Measurements from ENCODE around the gene DYNLT2.
"Not testable (repeated sequence)": the region's sequence is repeated elsewhere in the genome, so short reads cannot be mapped to it uniquely, and the experiment has no call there.

Gene DYNLT2

GRCh38 chr6:169783401-169783800 is 32.0 kb upstream of the DYNLT2 start:
- no peak for DNase-seq

GRCh38 chr6:169782966-169783365 is 31.6 kb upstream of the DYNLT2 start:
- DNase-seq: no peak

- no peak for DNase-seq
These were observed 29.3 kb upstream of the DYNLT2 start for GRCh38 chr6:169780571-169781091.

GRCh38 chr6:169779896-169780295 is 28.5 kb upstream of the DYNLT2 start:
- DNase-seq: no peak

- DNase-seq: no peak
These were observed 27.9 kb upstream of the DYNLT2 start for GRCh38 chr6:169779092-169779815.

GRCh38 chr6:169778646-169779045 is 27.3 kb upstream of the DYNLT2 start:
- DNase-seq: no peak

GRCh38 chr6:169777896-169778295 is 26.5 kb upstream of the DYNLT2 start:
- no peak for DNase-seq

GRCh38 chr6:169776379-169776778 is 25.0 kb upstream of the DYNLT2 start:
- DNase-seq: no peak

GRCh38 chr6:169775321-169775720 is 23.9 kb upstream of the DYNLT2 start:
- no peak for DNase-seq

GRCh38 chr6:169774347-169774746 is 23.0 kb upstream of the DYNLT2 start:
- DNase-seq: no peak

GRCh38 chr6:169766921-169767736 is 15.8 kb upstream of the DYNLT2 start:
- no peak for DNase-seq

- DNase-seq: no peak
These were observed 14.9 kb upstream of the DYNLT2 start for GRCh38 chr6:169766232-169766631.

- DNase-seq: not testable (repeated sequence)
These were observed 14.4 kb upstream of the DYNLT2 start for GRCh38 chr6:169765789-169766188.

- DNase-seq: no peak
These were observed 12.5 kb upstream of the DYNLT2 start for GRCh38 chr6:169763881-169764280.

- DNase-seq: no peak
These were observed 11.9 kb upstream of the DYNLT2 start for GRCh38 chr6:169763308-169763707.

GRCh38 chr6:169755162-169755561 is 3.8 kb upstream of the DYNLT2 start:
- no peak for DNase-seq

- DNase-seq: no peak
These were observed 777 bp upstream of the DYNLT2 start for GRCh38 chr6:169752074-169752623.

- DNase-seq: no peak
These were observed 4.8 kb downstream of the DYNLT2 start for GRCh38 chr6:169746556-169746955.

GRCh38 chr6:169745405-169745804 is 6.0 kb downstream of the DYNLT2 start:
- no peak for DNase-seq

- DNase-seq: no peak
These were observed 10.0 kb downstream of the DYNLT2 start for GRCh38 chr6:169741344-169741743.

GRCh38 chr6:169738976-169739529 is 12.3 kb downstream of the DYNLT2 start:
- no peak for DNase-seq

GRCh38 chr6:169738204-169738975 is 13.0 kb downstream of the DYNLT2 start:
- no peak for DNase-seq

- no peak for DNase-seq
These were observed 21.4 kb downstream of the DYNLT2 start for GRCh38 chr6:169729961-169730360.

Measured in NCI-H1694 (cell line).